Keratinocyte (primary cell): Measurements from ENCODE around the gene ADAD2.

ENCODE experiments used
- EZH2 ChIP-seq: IDR thresholded peaks from one replicate; pipeline ENCODE4 v1.6.1; 2012; ENCODE audit warnings: inconsistent platforms, mild to moderate bottlenecking, low read length, moderate library complexity
- TF ChIP-seq, protein P1 (sequence below), 3 experiments: IDR thresholded peaks in 1 of 3; conservative IDR thresholded peaks in 1 of 3; optimal IDR thresholded peaks in 1 of 3; 2 replicates in 2 of 3; 3 replicates in 1 of 3; pipeline versions ENCODE3 to v1.5.1; 2011; ENCODE audit warnings: low read length in 3 of 3, mild to moderate bottlenecking in 3 of 3, moderate library complexity in 2 of 3, control low read depth in 1 of 3, inconsistent platforms in 1 of 3; ENCODE audit not compliant: insufficient read depth in 2 of 3; ENCODE audit errors: extremely low read depth in 1 of 3

DNA sequence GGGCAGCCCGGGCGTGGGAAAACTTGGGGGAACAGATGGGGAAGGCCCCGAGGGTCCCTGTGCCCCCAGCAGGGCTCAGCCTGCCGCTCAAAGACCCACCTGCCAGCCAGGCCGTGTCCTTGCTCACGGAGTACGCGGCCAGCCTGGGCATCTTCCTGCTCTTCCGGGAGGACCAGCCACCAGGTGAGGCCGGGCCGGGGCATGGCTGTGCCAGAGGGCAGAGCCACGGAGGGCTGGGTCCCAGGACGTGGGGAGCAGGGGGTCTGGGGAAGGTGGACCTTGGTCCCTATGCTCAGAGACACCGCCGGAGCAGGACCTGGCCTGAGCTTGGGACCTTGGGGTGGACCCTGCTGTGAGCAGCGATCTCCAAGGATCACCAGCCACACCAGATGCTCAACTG is 509 bp downstream of the ADAD2 start:
- TF ChIP-seq, protein P1, sequence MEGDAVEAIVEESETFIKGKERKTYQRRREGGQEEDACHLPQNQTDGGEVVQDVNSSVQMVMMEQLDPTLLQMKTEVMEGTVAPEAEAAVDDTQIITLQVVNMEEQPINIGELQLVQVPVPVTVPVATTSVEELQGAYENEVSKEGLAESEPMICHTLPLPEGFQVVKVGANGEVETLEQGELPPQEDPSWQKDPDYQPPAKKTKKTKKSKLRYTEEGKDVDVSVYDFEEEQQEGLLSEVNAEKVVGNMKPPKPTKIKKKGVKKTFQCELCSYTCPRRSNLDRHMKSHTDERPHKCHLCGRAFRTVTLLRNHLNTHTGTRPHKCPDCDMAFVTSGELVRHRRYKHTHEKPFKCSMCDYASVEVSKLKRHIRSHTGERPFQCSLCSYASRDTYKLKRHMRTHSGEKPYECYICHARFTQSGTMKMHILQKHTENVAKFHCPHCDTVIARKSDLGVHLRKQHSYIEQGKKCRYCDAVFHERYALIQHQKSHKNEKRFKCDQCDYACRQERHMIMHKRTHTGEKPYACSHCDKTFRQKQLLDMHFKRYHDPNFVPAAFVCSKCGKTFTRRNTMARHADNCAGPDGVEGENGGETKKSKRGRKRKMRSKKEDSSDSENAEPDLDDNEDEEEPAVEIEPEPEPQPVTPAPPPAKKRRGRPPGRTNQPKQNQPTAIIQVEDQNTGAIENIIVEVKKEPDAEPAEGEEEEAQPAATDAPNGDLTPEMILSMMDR (optimal IDR thresholded peaks at IDR 0.05 in 1 of 3, IDR thresholded peaks at IDR 0.05 in 1 of 3, conservative IDR thresholded peaks at IDR 0.05 in 1 of 3; ENCODE audit: extremely low read depth in 1 of 3, insufficient read depth in 2 of 3, low read length in 3 of 3): no peak
- TF ChIP-seq EZH2: no peak
